HG03442 (cell line): Measurements from ENCODE around the gene SNX27.
"Not testable (repeated sequence)": the region's sequence is repeated elsewhere in the genome, so short reads cannot be mapped to it uniquely, and the experiment has no call there.

Source experiments
- ATAC-seq: cut with Tn5 transposase; IDR thresholded peaks from one replicate; pipeline ENCODE4 v1.9.1; 2021; ENCODE audit warnings: mild to moderate bottlenecking, moderate library complexity; ENCODE audit not compliant: unreplicated experiment

The SNX27 gene

GRCh38 chr1:151718666-151719065 lies 106.8 kb downstream of the SNX27 start:
- no peak for ATAC-seq

DNA sequence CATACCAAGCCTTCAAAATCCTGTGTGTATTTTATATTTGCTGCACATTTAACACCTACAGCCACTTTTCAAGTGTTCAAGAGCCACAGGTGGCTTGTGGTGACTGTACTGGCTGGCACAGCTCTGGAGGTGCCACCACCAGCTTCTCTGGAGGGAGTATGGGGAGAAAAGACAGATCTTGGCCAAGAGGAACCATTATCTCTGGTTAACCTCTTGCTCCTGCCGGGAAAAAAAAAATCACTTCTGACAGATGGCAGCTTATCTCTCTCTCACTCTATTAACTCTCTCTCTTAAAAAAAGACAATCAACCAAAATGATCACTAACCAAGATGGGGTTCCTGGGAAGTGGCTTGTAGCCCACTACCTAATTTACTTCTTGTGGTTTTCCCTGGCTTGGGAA lies 108.3 kb downstream of the SNX27 start:
- ATAC-seq: no peak

- ATAC-seq: no peak
Observed at GRCh38 chr1:151720554-151720953, 108.7 kb downstream of the SNX27 start.

GRCh38 chr1:151720974-151721787 lies 109.3 kb downstream of the SNX27 start, which contains the start of gene RIIAD1:
Gene RIIAD1, plus strand, starts transcription at chr1:151721522. Its CDS starts 15 bp downstream, at chr1:151721537.
- ATAC-seq: no peak

DNA sequence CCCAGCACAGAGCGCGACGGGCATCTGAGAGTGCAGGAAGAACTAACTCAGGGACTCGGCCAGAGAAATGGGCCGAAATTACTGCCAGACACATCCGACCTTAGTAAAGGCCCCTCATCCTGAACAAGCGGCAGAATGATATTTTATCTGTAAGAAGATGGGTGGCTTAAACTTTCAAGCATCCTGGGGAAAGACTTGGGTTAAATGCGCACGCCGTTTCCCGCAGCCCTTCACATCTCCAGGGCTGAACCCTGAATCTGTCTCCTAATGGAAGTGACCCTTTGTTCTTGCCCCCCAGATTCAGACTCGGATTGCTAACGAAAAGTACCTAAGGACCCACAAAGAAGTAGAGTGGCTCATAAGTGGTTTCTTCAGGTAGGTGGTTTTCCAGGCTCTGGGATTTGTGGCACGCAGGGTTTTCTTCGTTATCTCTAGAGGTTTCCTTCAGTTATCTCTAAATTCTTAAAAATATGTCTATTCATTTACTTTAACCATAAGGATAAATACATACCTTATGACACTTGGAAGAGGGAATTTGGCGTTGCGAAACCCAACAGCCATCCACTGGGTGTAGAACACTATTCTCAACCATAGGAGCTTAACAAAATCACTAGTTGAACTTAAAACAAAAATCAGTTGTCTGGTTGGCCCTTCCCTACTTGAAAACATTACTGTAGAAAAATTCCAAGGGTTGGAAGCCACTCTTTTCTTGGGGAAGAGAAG lies 110.1 kb downstream of the SNX27 start:
- no peak for ATAC-seq

- ATAC-seq: no peak
Observed at GRCh38 chr1:151723726-151724370, 112.0 kb downstream of the SNX27 start.

- no peak for ATAC-seq
Observed at GRCh38 chr1:151728151-151729054, 116.6 kb downstream of the SNX27 start.

DNA sequence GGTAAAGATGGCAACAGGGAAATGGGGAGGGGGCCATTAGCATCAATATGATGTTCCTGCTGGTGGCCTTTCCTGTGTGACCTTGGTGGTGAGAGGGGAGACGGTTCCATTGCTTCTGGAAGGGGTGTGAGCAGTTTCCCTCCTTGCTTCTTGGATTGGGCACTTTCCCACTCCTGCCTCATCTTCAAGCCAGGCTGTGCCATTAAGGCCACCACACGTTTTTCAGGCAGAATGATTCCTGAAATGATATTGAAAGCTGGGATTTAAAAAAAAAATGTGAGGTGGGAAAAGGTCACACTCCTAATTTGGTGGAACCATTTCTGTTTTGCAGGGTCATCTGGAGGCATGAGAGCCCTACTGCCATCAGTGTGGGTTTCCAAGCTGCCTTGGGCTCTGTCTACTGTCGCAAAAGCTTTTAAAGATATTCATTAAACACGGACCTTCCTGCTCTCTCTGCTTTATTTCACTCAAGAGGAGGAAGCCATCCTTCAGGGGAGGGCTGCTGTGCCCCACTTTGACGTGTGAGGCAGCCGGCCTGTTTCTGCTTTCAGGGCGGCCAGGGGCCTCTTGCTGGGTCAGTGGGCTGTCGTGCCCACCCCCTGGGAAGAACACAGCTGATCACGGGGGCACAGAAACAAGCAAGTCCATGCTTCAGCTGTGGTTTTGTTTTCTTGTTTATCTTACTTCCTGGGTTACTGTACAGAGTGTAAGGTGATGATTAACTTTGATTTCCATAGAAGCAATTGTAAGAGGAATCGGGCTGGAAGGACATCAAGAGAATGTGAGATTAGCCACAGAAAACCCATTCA lies 117.5 kb downstream of the SNX27 start:
- ATAC-seq: no peak

GRCh38 chr1:151729966-151730291 lies 118.1 kb downstream of the SNX27 start:
- no peak for ATAC-seq

DNA sequence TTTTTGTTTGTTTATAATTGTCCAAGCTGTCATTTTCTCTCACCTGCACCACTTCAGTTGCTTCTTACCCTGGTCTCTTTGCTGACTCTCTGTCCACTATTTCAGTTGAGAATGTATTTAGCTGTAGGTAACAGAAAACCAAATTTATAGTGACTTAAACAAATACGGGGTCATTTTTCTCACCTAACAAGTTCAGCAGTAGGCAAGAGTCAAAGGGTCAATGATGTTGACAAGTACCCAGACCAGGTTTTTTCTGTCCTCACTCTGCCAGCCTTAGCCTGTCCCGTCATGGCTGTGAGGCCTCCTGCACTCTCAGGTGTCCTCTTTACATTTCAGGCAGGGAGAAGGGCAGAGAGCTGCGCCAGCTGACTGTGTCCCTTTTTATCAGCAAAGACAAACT lies 121.3 kb downstream of the SNX27 start:
- no peak for ATAC-seq

- ATAC-seq: not testable (repeated sequence)
Observed at GRCh38 chr1:151733995-151734394, 122.1 kb downstream of the SNX27 start.

GRCh38 chr1:151737026-151737425 lies 125.2 kb downstream of the SNX27 start:
- ATAC-seq: no peak

DNA sequence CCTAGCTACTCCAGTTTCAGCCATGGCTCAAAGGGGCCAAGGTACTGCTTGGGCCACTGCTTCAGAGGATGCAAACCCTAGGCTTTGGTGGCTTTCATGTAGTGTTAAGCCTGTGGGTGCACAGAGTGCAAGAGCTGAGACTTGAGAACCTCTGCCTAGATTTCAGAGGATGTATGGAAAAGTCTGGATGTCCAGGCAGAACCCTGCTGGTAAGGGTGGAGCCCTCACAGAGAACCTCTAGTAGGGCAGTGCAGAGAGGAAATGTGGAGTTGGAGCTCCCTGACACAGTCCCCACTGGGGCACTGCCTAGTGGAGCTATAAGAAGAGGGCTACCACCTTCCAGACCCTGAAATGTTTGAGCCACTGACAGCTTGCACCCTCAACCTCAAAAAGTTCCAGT lies 125.6 kb downstream of the SNX27 start:
- no peak for ATAC-seq

GRCh38 chr1:151739590-151740355 lies 127.9 kb downstream of the SNX27 start:
- no peak for ATAC-seq

GRCh38 chr1:151741516-151741915 lies 129.7 kb downstream of the SNX27 start:
- no peak for ATAC-seq
